ENCODE data around the gene C13orf42.

C13orf42 gene

GRCh38 chr13:51111174-51111573 is at the start of gene C13orf42:
C13orf42 (minus strand) TSS chr13:51111274; CDS start chr13:51111209, 65 bp downstream.
- H3K4me3 ChIP-seq (ENCODE audit: low read length): no peak within 1 kb of the TSS
- no peaks in the 10 kb centered on the region for H3K27me3 ChIP-seq (ENCODE audit: control insufficient read depth, insufficient read depth, low read length)
- no peaks in the 10 kb centered on the region for H3K36me3 ChIP-seq (ENCODE audit: control insufficient read depth, low read depth, low read length)
- no peak within 1 kb of the TSS for H3K9ac ChIP-seq (ENCODE audit: low read length)
- no peaks in the 10 kb centered on the region for H3K9me3 ChIP-seq (ENCODE audit: control insufficient read depth, low read depth, low read length)
- no peaks in the 10 kb centered on the region for H3K4me1 ChIP-seq (ENCODE audit: control insufficient read depth, low read depth, low read length)
- no peak within 1 kb of the TSS for H3K27ac ChIP-seq (ENCODE audit: low read length)

GRCh38 chr13:51158880-51159518 is 47.9 kb upstream of the C13orf42 start:
- H3K4me3 ChIP-seq (ENCODE audit: low read length): no peak overlapping the region
- peaks cover 28% of the 10 kb centered on the region for H3K4me1 ChIP-seq (ENCODE audit: control insufficient read depth, low read depth, low read length)
- no peaks in the 10 kb centered on the region for H3K9me3 ChIP-seq (ENCODE audit: control insufficient read depth, low read depth, low read length)
- no peaks in the 10 kb centered on the region for H3K36me3 ChIP-seq (ENCODE audit: control insufficient read depth, low read depth, low read length)
- no peaks in the 10 kb centered on the region for H3K27me3 ChIP-seq (ENCODE audit: control insufficient read depth, insufficient read depth, low read length)
- H3K9ac ChIP-seq (ENCODE audit: low read length): no peak overlapping the region
- no peak overlapping the region for H3K27ac ChIP-seq (ENCODE audit: low read length)

- Histone ChIP-seq H3K4me1 (ENCODE audit: control insufficient read depth, low read depth, low read length) (peaks cover 31% of the 10 kb centered on the region), H3K9ac (ENCODE audit: low read length) (no peak overlapping the region), H3K9me3 (ENCODE audit: control insufficient read depth, low read depth, low read length) (no peaks in the 10 kb centered on the region), H3K27ac (ENCODE audit: low read length) (no peak overlapping the region), H3K36me3 (ENCODE audit: control insufficient read depth, low read depth, low read length) (no peaks in the 10 kb centered on the region), H3K4me3 (ENCODE audit: low read length) (no peak overlapping the region), H3K27me3 (ENCODE audit: control insufficient read depth, insufficient read depth, low read length) (no peaks in the 10 kb centered on the region)
Measured at GRCh38 chr13:51158365-51158764, 47.3 kb upstream of the C13orf42 start.

DNA sequence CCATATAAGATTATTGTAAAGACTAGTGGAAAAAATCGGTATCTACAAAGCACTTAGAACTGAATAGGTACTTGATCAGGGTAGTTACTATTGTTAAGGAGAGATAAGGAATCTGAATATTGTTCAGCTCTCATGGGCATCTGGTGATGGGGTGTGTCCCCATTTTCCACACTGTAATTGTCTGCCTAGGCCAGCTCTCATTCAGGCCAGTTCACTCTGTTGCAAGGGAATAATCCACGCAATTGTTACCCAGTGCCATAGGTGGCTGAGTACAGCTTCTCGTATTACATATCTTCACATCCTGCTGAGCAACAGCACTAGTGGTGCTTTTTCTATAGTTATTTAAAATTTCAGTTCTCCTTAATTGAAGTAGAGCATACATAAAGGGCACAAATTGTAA is 45.6 kb upstream of the C13orf42 start:
- peaks cover 31% of the 10 kb centered on the region for H3K4me1 ChIP-seq (ENCODE audit: control insufficient read depth, low read depth, low read length)
- no peak overlapping the region for H3K4me3 ChIP-seq (ENCODE audit: low read length)
- H3K36me3 ChIP-seq (ENCODE audit: control insufficient read depth, low read depth, low read length): no peaks in the 10 kb centered on the region
- H3K27me3 ChIP-seq (ENCODE audit: control insufficient read depth, insufficient read depth, low read length): no peaks in the 10 kb centered on the region
- no peaks in the 10 kb centered on the region for H3K9me3 ChIP-seq (ENCODE audit: control insufficient read depth, low read depth, low read length)
- H3K27ac ChIP-seq (ENCODE audit: low read length): no peak overlapping the region
- H3K9ac ChIP-seq (ENCODE audit: low read length): no peak overlapping the region

GRCh38 chr13:51155776-51156515 is 44.9 kb upstream of the C13orf42 start:
- no peak overlapping the region for H3K9ac ChIP-seq (ENCODE audit: low read length)
- H3K4me3 ChIP-seq (ENCODE audit: low read length): no peak overlapping the region
- H3K4me1 ChIP-seq (ENCODE audit: control insufficient read depth, low read depth, low read length): peaks cover 26% of the 10 kb centered on the region
- H3K9me3 ChIP-seq (ENCODE audit: control insufficient read depth, low read depth, low read length): no peaks in the 10 kb centered on the region
- no peak overlapping the region for H3K27ac ChIP-seq (ENCODE audit: low read length)
- H3K27me3 ChIP-seq (ENCODE audit: control insufficient read depth, insufficient read depth, low read length): no peaks in the 10 kb centered on the region
- no peaks in the 10 kb centered on the region for H3K36me3 ChIP-seq (ENCODE audit: control insufficient read depth, low read depth, low read length)

DNA sequence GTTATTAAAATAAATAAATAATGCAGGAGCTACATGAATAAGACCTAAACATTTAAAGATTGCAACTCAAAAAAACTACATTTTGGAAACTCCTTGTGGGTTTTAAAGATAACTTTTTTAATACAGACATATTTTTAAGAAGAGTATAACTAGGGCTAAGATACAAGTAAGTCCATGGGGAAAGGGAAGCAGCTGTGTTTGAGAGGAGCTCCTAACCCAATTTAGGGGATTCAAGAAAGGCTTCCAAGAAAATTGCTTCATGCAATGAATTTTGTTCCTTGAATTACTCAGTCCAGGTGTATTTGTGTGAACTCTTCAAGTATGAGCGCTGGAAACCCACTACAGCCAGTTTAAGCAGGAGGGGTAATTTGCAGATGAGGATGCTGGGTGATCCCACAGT is 44.1 kb upstream of the C13orf42 start:
- H3K4me1 ChIP-seq (ENCODE audit: control insufficient read depth, low read depth, low read length): peaks cover 27% of the 10 kb centered on the region
- no peaks in the 10 kb centered on the region for H3K36me3 ChIP-seq (ENCODE audit: control insufficient read depth, low read depth, low read length)
- H3K9ac ChIP-seq (ENCODE audit: low read length): no peak overlapping the region
- H3K9me3 ChIP-seq (ENCODE audit: control insufficient read depth, low read depth, low read length): no peaks in the 10 kb centered on the region
- no peak overlapping the region for H3K4me3 ChIP-seq (ENCODE audit: low read length)
- H3K27me3 ChIP-seq (ENCODE audit: control insufficient read depth, insufficient read depth, low read length): no peaks in the 10 kb centered on the region
- no peak overlapping the region for H3K27ac ChIP-seq (ENCODE audit: low read length)

GRCh38 chr13:51154029-51154555 is 43.0 kb upstream of the C13orf42 start:
- H3K36me3 ChIP-seq (ENCODE audit: control insufficient read depth, low read depth, low read length): no peaks in the 10 kb centered on the region
- no peak overlapping the region for H3K4me3 ChIP-seq (ENCODE audit: low read length)
- no peaks in the 10 kb centered on the region for H3K9me3 ChIP-seq (ENCODE audit: control insufficient read depth, low read depth, low read length)
- H3K27me3 ChIP-seq (ENCODE audit: control insufficient read depth, insufficient read depth, low read length): no peaks in the 10 kb centered on the region
- H3K4me1 ChIP-seq (ENCODE audit: control insufficient read depth, low read depth, low read length): peaks cover 34% of the 10 kb centered on the region
- no peak overlapping the region for H3K9ac ChIP-seq (ENCODE audit: low read length)
- no peak overlapping the region for H3K27ac ChIP-seq (ENCODE audit: low read length)

DNA sequence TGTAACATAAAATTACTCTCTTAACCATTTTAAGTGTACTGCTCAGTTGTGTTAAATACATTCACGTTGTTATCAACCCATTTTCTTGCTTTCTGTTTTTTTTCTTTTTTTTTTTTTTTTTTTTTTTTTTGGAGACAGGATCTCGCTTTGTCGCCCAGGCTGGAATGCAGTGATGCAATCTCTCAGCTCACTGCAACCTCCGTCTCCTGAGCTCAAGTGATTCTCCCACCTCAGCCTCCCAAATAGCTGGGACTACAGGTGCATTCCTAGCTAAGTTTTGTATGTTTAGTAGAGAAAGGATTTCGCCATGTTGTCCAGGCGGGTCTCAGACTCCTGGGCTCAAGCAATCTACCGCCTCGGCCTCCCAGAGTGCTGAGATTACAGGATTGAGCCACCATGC is 42.5 kb upstream of the C13orf42 start:
- no peak overlapping the region for H3K27ac ChIP-seq (ENCODE audit: low read length)
- H3K36me3 ChIP-seq (ENCODE audit: control insufficient read depth, low read depth, low read length): no peaks in the 10 kb centered on the region
- no peak overlapping the region for H3K9ac ChIP-seq (ENCODE audit: low read length)
- peaks cover 34% of the 10 kb centered on the region for H3K4me1 ChIP-seq (ENCODE audit: control insufficient read depth, low read depth, low read length)
- no peak overlapping the region for H3K4me3 ChIP-seq (ENCODE audit: low read length)
- H3K27me3 ChIP-seq (ENCODE audit: control insufficient read depth, insufficient read depth, low read length): no peaks in the 10 kb centered on the region
- no peaks in the 10 kb centered on the region for H3K9me3 ChIP-seq (ENCODE audit: control insufficient read depth, low read depth, low read length)

- H3K9ac ChIP-seq (ENCODE audit: low read length): no peak overlapping the region
- H3K27me3 ChIP-seq (ENCODE audit: control insufficient read depth, insufficient read depth, low read length): no peaks in the 10 kb centered on the region
- H3K36me3 ChIP-seq (ENCODE audit: control insufficient read depth, low read depth, low read length): no peaks in the 10 kb centered on the region
- peaks cover 41% of the 10 kb centered on the region for H3K4me1 ChIP-seq (ENCODE audit: control insufficient read depth, low read depth, low read length)
- H3K4me3 ChIP-seq (ENCODE audit: low read length): no peak overlapping the region
- no peak overlapping the region for H3K27ac ChIP-seq (ENCODE audit: low read length)
- no peaks in the 10 kb centered on the region for H3K9me3 ChIP-seq (ENCODE audit: control insufficient read depth, low read depth, low read length)
Measured at GRCh38 chr13:51152701-51153100, 41.6 kb upstream of the C13orf42 start.

DNA sequence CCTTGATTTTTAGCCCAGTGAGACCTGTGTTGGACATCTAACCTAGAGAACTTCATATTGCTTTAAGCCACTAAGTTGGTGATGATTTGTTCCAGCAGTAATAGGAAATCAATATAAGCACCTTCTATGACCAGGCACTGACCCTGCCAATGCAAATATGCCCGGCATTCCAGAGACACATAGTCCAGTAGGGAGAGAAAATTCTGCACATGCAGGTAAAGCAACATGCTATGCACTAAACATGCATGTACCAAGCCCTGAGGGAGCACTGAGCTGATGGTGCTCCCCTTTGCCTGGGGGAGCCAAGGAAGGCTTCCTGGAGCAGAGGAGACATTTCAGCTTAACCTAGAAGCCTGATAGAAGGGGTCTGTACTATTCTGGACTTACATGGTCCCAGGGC is 40.4 kb upstream of the C13orf42 start:
- Histone ChIP-seq H3K27me3 (ENCODE audit: control insufficient read depth, insufficient read depth, low read length) (no peaks in the 10 kb centered on the region), H3K4me1 (ENCODE audit: control insufficient read depth, low read depth, low read length) (peaks cover 45% of the 10 kb centered on the region), H3K27ac (ENCODE audit: low read length) (no peak overlapping the region)

GRCh38 chr13:51148952-51149573 is 38.0 kb upstream of the C13orf42 start:
- H3K9me3 ChIP-seq (ENCODE audit: control insufficient read depth, low read depth, low read length): peaks cover 8% of the 10 kb centered on the region
- H3K9ac ChIP-seq (ENCODE audit: low read length): peak overlapping the region; percentile 7
- H3K27me3 ChIP-seq (ENCODE audit: control insufficient read depth, insufficient read depth, low read length): no peaks in the 10 kb centered on the region
- no peaks in the 10 kb centered on the region for H3K36me3 ChIP-seq (ENCODE audit: control insufficient read depth, low read depth, low read length)
- H3K4me1 ChIP-seq (ENCODE audit: control insufficient read depth, low read depth, low read length): peaks cover 38% of the 10 kb centered on the region
- peak overlapping the region; percentile 46 for H3K27ac ChIP-seq (ENCODE audit: low read length)
- H3K4me3 ChIP-seq (ENCODE audit: low read length): peak overlapping the region; percentile 14

More for the DNA sequence above, 40.4 kb upstream of the C13orf42 start:
- Histone ChIP-seq H3K9me3 (ENCODE audit: control insufficient read depth, low read depth, low read length) (no peaks in the 10 kb centered on the region), H3K36me3 (ENCODE audit: control insufficient read depth, low read depth, low read length) (no peaks in the 10 kb centered on the region), H3K4me3 (ENCODE audit: low read length) (no peak overlapping the region), H3K9ac (ENCODE audit: low read length) (no peak overlapping the region)
